ENCODE data around the gene ATP6V1B1. TPM values are rescaled to one million over a fixed set of nuclear protein-coding genes. Genes with fewer than 3 reads are reported as not detected.

The ATP6V1B1 gene
- total and polyA plus RNA-seq, 2 donors (not counting 1 experiment from before 2014, with no cell fraction given): 1.0 to 2.1 TPM

GRCh38 chr2:70926042-70926441, 9.7 kb upstream of the ATP6V1B1 start:
- no peaks in the 10 kb centered on the region for H3K4me1 ChIP-seq (ENCODE audit: control insufficient read depth, extremely low read depth, insufficient read depth, low read length)
- no peak overlapping the region for H2AFZ ChIP-seq (ENCODE audit: low read length)
- H3K27me3 ChIP-seq (ENCODE audit: control insufficient read depth, insufficient read depth, low read length): no peaks in the 10 kb centered on the region
- no peaks in the 10 kb centered on the region for H3K36me3 ChIP-seq (ENCODE audit: control insufficient read depth, insufficient read depth, low read length)
- no peaks in the 10 kb centered on the region for H3K9me3 ChIP-seq (ENCODE audit: control insufficient read depth, insufficient read depth, low read depth, low read length)
- no peak for TF ChIP-seq EZH2 (IDR thresholded peaks at IDR 0.05; ENCODE audit: low read length, missing control alignments)
- TF ChIP-seq, protein P1, sequence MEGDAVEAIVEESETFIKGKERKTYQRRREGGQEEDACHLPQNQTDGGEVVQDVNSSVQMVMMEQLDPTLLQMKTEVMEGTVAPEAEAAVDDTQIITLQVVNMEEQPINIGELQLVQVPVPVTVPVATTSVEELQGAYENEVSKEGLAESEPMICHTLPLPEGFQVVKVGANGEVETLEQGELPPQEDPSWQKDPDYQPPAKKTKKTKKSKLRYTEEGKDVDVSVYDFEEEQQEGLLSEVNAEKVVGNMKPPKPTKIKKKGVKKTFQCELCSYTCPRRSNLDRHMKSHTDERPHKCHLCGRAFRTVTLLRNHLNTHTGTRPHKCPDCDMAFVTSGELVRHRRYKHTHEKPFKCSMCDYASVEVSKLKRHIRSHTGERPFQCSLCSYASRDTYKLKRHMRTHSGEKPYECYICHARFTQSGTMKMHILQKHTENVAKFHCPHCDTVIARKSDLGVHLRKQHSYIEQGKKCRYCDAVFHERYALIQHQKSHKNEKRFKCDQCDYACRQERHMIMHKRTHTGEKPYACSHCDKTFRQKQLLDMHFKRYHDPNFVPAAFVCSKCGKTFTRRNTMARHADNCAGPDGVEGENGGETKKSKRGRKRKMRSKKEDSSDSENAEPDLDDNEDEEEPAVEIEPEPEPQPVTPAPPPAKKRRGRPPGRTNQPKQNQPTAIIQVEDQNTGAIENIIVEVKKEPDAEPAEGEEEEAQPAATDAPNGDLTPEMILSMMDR (conservative IDR thresholded peaks at IDR 0.05 in 1 of 2, IDR thresholded peaks at IDR 0.05 in 1 of 2; ENCODE audit: low read depth in 1 of 2, low read length in 2 of 2): no peak
- H3K9ac ChIP-seq (ENCODE audit: insufficient read depth, low read length): no peak overlapping the region
- no peaks in the 10 kb centered on the region for H4K20me1 ChIP-seq (ENCODE audit: control insufficient read depth, extremely low read depth, insufficient read depth, low read length)
- no peaks in the 10 kb centered on the region for H3K79me2 ChIP-seq (ENCODE audit: control insufficient read depth, insufficient read depth, low read length)
- no peak overlapping the region for H3K4me2 ChIP-seq (ENCODE audit: extremely low read depth, insufficient read depth, low read length)
- DNase-seq (ENCODE audit: low read depth in 2 of 2): no peak
- H3K27ac ChIP-seq (ENCODE audit: insufficient read depth, low read length): no peak overlapping the region
- no peak overlapping the region for H3K4me3 ChIP-seq (replicated peaks in 1 of 4; ENCODE audit: control extremely low read depth in 1 of 4, insufficient read depth in 1 of 4, low read depth in 3 of 4, low read length in 4 of 4)

- no peaks in the 10 kb centered on the region for H3K4me1 ChIP-seq (ENCODE audit: control insufficient read depth, extremely low read depth, insufficient read depth, low read length)
- no peak overlapping the region for H3K9ac ChIP-seq (ENCODE audit: insufficient read depth, low read length)
- no peaks in the 10 kb centered on the region for H3K79me2 ChIP-seq (ENCODE audit: control insufficient read depth, insufficient read depth, low read length)
- TF ChIP-seq, protein P1 (conservative IDR thresholded peaks at IDR 0.05 in 1 of 2, IDR thresholded peaks at IDR 0.05 in 1 of 2; ENCODE audit: low read depth in 1 of 2, low read length in 2 of 2): no peak
- no peak for TF ChIP-seq EZH2 (IDR thresholded peaks at IDR 0.05; ENCODE audit: low read length, missing control alignments)
- no peaks in the 10 kb centered on the region for H3K27me3 ChIP-seq (ENCODE audit: control insufficient read depth, insufficient read depth, low read length)
- no peak overlapping the region for H3K4me2 ChIP-seq (ENCODE audit: extremely low read depth, insufficient read depth, low read length)
- H4K20me1 ChIP-seq (ENCODE audit: control insufficient read depth, extremely low read depth, insufficient read depth, low read length): no peaks in the 10 kb centered on the region
- no peak overlapping the region for H3K27ac ChIP-seq (ENCODE audit: insufficient read depth, low read length)
- DNase-seq (ENCODE audit: low read depth in 2 of 2): no peak
- no peaks in the 10 kb centered on the region for H3K9me3 ChIP-seq (ENCODE audit: control insufficient read depth, insufficient read depth, low read depth, low read length)
- no peak overlapping the region for H2AFZ ChIP-seq (ENCODE audit: low read length)
- no peak overlapping the region for H3K4me3 ChIP-seq (replicated peaks in 1 of 4; ENCODE audit: control extremely low read depth in 1 of 4, insufficient read depth in 1 of 4, low read depth in 3 of 4, low read length in 4 of 4)
- no peaks in the 10 kb centered on the region for H3K36me3 ChIP-seq (ENCODE audit: control insufficient read depth, insufficient read depth, low read length)
Observed at GRCh38 chr2:70927138-70927537, 8.6 kb upstream of the ATP6V1B1 start.

DNA sequence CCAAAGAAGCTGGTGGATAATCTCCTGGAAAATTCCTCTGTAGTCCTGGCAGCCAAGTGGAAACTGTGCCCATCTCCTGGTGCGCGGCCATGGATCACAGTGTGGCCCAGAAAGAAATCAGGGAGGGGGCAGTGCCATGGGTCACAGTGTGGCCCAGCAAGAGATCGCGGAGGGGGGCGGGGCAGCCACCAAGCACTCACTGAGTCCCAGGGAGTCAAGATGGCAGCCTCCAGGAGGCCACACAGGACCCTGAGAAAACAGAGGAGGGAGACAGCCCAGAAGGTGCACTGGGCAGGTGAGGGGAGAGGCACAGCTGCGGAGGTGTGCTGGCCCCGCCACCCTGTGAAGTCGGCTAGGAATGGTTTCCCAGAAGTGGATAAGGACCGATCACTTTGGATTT, 8.1 kb upstream of the ATP6V1B1 start:
- Histone ChIP-seq H3K4me2 (ENCODE audit: extremely low read depth, insufficient read depth, low read length) (no peak overlapping the region), H3K9ac (ENCODE audit: insufficient read depth, low read length) (no peak overlapping the region), H3K4me1 (ENCODE audit: control insufficient read depth, extremely low read depth, insufficient read depth, low read length) (no peaks in the 10 kb centered on the region), H4K20me1 (ENCODE audit: control insufficient read depth, extremely low read depth, insufficient read depth, low read length) (no peaks in the 10 kb centered on the region), H3K9me3 (ENCODE audit: control insufficient read depth, insufficient read depth, low read depth, low read length) (no peaks in the 10 kb centered on the region), H3K27me3 (ENCODE audit: control insufficient read depth, insufficient read depth, low read length) (no peaks in the 10 kb centered on the region), H2AFZ (ENCODE audit: low read length) (no peak overlapping the region), H3K4me3 (replicated peaks in 1 of 4; ENCODE audit: control extremely low read depth in 1 of 4, insufficient read depth in 1 of 4, low read depth in 3 of 4, low read length in 4 of 4) (no peak overlapping the region), H3K79me2 (ENCODE audit: control insufficient read depth, insufficient read depth, low read length) (no peaks in the 10 kb centered on the region), H3K27ac (ENCODE audit: insufficient read depth, low read length) (no peak overlapping the region), H3K36me3 (ENCODE audit: control insufficient read depth, insufficient read depth, low read length) (no peaks in the 10 kb centered on the region)
- no peak for DNase-seq (ENCODE audit: low read depth in 2 of 2)
- TF ChIP-seq EZH2 (IDR thresholded peaks at IDR 0.05; ENCODE audit: low read length, missing control alignments): no peak
- TF ChIP-seq, protein P1 (conservative IDR thresholded peaks at IDR 0.05 in 1 of 2, IDR thresholded peaks at IDR 0.05 in 1 of 2; ENCODE audit: low read depth in 1 of 2, low read length in 2 of 2): no peak

All from fibroblast of lung (primary cell).